GM12872 (cell line): ENCODE results near the gene EMILIN1.
A peak's percentile ranks its signal among the peaks of the same experiment; 100 is the strongest.

ENCODE experiments used
- TF ChIP-seq, protein P1 (sequence below): IDR thresholded peaks from 3 replicates; pipeline ENCODE4 v1.5.1; 2011; ENCODE audit warnings: low read depth, mild to moderate bottlenecking, low read length, moderate library complexity; ENCODE audit not compliant: insufficient read depth

EMILIN1 gene

DNA sequence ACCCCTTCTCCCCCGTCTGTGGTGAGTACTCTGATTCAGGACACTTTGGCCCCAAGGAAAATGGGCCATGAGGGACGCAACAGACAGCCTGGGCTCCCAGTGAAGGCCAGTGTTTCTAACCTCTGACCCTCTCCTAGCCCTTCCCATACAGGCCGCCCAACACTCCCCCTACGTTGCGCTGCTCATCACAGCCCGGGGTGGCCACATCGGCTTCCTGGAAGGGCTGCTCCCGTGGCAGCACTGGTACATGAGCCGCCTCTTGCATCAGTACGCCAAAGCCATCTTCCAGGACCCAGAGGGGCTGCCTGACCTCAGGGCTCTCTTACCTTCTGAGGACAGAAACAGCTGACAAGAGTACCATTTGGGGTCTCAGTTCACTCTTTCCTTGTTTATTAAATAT is 52.0 kb downstream of the EMILIN1 start:
- TF ChIP-seq, protein P1, sequence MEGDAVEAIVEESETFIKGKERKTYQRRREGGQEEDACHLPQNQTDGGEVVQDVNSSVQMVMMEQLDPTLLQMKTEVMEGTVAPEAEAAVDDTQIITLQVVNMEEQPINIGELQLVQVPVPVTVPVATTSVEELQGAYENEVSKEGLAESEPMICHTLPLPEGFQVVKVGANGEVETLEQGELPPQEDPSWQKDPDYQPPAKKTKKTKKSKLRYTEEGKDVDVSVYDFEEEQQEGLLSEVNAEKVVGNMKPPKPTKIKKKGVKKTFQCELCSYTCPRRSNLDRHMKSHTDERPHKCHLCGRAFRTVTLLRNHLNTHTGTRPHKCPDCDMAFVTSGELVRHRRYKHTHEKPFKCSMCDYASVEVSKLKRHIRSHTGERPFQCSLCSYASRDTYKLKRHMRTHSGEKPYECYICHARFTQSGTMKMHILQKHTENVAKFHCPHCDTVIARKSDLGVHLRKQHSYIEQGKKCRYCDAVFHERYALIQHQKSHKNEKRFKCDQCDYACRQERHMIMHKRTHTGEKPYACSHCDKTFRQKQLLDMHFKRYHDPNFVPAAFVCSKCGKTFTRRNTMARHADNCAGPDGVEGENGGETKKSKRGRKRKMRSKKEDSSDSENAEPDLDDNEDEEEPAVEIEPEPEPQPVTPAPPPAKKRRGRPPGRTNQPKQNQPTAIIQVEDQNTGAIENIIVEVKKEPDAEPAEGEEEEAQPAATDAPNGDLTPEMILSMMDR = no peak

DNA sequence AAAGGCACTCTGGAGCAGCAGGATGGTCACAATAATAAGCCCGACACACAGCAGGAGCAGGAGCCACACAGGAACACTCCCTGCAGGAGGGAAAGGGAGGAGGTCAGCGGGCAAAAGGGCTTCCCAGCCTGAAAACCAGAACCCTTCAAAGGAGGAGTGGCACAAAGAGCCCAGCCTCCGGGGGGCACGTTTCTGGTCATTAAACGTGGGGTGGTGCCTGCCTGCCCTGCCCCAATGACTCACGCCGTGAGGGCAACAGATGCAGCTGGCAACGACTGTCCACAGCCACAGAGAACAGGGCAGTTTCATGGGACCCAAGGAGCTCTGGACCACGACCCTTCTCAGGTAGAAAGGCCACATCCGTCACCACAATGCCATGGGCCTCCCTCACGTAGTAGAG is 53.0 kb downstream of the EMILIN1 start:
- TF ChIP-seq, protein P1 = no peak

DNA sequence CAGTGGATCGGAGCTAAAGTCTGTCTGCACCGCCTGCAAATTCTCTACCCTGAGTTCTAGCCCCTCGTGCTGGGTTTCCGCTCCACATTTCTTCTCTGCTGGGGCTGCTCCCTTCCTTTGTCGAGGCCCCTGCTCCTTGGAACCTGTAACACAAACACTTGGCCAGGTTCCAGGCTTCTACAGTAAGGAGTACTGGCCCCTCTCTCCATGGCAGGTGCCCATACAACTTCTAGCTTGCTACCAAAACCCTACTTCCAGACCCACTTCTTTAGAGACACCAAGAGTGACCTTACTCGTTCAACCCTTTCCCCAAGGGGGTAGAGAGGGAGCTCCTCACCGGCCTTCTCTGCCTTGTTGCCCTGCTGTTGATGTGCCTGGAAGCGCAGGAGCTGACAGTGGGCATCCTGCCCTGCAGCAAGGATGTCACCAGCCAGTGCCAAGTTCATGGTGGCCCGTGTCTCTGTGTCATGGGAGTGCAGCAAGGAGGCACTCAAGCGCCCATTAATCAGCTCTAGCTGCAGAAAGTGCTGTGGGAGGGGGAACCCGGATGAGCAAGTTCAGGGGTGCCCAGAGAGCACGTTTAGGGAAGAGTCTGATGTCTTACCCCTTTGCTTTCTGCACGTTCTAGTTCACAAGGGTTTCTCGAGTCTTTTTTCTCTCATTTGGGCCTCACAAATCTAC is 54.9 kb downstream of the EMILIN1 start:
- TF ChIP-seq, protein P1 = no peak

DNA sequence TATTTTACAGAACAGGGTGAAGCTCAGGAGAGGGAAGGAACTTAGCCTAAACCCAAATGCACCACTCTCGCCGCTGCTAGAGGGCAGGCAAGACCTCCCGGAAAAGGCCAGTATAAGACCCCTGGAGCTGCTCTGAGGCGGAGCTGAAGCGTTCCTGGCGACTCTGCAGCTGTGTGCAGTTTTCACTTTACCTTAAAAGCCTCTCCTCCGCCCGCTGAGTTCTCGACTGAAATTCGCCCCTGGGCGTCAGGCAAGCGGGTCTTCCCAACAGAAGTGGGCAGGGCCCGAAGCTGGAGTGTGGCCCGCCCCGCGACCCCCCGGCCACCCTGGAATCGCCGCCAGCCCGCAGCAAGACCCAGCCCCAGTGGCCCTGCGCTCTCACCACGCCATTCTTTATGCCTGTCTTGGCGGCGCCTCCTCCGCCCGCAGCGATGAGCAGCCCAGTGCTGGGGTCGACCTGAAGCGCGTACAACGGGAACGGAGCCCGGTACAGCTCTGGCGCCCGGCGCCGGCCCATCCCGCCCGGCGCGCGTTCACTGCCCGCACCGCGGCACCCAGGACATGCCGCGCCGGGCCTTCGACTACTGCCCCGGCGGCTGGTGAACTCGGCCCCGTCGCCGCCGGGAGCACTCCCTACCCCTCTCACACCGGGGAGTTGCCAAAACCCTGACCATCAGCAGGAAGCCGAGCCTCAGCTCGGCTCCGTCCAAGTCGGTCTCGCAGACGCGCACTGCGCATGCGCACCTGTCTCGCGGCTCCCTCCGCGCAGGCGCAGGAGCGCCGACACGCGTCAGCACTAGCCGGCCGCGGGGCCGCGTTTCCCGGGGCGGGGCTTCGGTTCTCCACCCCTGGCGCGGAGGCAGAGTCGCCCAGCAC is 55.7 kb downstream of the EMILIN1 start, which contains the start of gene PREB:
PREB (minus strand) TSS at position 732 of the 876 bp plus-strand sequence; CDS start at position 517, 215 bp downstream.
- TF ChIP-seq, protein P1 = peak; percentile 49; the same call in 2 of the 3 replicates

DNA sequence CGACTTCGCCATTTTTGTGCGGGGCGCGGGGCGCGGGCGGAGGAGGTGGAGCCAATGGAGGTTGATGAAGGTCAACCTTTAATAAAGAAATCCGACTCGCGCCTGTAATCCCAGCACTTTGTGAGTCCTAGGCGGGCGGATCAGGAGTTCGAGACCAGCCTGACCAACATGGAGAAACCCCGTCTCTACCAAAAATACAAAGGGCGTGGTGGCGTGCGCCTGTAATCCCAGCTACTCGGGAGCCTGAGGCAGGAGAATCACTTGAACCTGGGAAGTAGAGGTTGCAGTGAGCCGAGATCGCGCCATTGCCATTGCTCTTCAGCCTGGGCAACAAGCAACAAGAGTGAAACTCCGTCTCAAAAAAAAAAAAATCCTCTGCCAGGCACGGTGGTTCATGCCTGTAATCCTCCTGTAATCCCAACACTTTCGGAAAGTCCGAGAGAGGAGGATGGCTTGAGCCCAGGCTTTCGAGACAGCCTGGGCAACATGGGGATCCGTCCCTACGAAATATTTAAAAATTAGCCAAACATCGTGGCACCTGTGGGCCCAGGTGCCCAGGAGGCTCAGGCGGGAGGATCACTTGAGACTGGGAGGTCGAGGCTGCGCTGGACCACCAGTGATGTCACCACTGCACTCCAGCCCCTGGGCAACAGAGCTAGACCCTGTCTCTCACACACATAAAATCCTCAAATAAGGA is 56.5 kb downstream of the EMILIN1 start:
- TF ChIP-seq, protein P1 = no peak

DNA sequence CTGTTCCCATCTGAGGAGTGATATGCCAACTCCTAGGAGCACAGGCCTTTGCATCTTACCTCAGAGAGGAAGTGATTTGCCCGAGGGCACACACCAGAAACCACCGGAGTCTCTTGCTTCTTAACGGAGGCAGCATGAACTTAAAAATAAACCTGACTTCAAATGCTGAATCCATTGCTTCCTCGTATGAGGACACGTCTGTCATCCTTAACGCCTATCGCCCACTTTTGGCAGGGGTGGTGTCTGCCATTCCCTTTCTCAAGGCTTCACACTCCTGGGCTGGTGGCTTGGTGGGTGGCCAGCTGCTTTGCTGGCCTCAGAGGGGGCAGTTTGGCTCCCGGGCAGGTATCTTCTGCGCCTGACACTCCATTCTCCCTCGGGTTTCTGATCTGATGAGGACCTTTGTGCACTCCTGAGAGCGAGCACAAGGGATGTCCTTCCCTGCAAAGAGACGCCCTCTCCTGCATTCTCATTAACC is 57.1 kb downstream of the EMILIN1 start:
- TF ChIP-seq, protein P1 = no peak
